Endothelial cell of umbilical vein (primary cell): ENCODE data around the gene TAF15. TPM values are rescaled to one million over a fixed set of nuclear protein-coding genes. Genes with fewer than 3 reads are reported as not detected.

Source experiments
- BruUV-seq: library from RNA; stranded (reverse); fragments of 400-500 nt; replicated peaks from 2 replicates; lab custom pipeline; 2021; lab: Mats Ljungman, UMichigan
- CTCF ChIA-PET: fragments of 300-600, 350-600 bp; sonication (Branson Sonifier 250); formaldehyde crosslinking; loops from one replicate; lab custom pipeline; 2021; ENCODE audit warnings: antibody characterized with exemption, inconsistent platforms; lab: Charles Lee
- POLR2A ChIA-PET: fragments of 300-600, 350-600 bp; sonication (Branson Sonifier 250); formaldehyde crosslinking; loops from one replicate; lab custom pipeline; 2021; ENCODE audit warnings: antibody characterized with exemption, inconsistent platforms; lab: Charles Lee
- DNase-seq: peaks from one replicate; pipeline ENCODE4 v3.0.0-alpha.2; 2011; ENCODE audit warnings: low read depth, low spot score
- FAIRE-seq: peaks from 2 replicates; lab custom pipeline; 2011; peaks lifted over from hg19 to GRCh38; lab: Jason Lieb, UNC
- H2AFZ ChIP-seq: 2 replicates; pipeline ENCODE4 v1.6.0; 2012; ENCODE audit warnings: low read depth, low read length, control low read depth, inconsistent platforms
- H3K27ac ChIP-seq: 2 replicates; pipeline ENCODE4 v1.5.1; 2011; ENCODE audit warnings: low read depth, mild to moderate bottlenecking, control low read depth, low read length, moderate library complexity; ENCODE audit not compliant: insufficient read depth
- H3K27me3 ChIP-seq, 2 experiments: 2 replicates each; pipeline versions ENCODE4 v1.6.0 to v1.6.1; 2011; ENCODE audit warnings: low read length in 2 of 2, mixed read lengths in 1 of 2; ENCODE audit not compliant: control insufficient read depth in 2 of 2, insufficient read depth in 2 of 2
- H3K36me3 ChIP-seq, 2 experiments: 2 replicates in 1 of 2; 3 replicates in 1 of 2; pipeline ENCODE4 v1.5.1; 2011; ENCODE audit warnings: low read length in 2 of 2, mild to moderate bottlenecking in 1 of 2, moderate library complexity in 1 of 2; ENCODE audit not compliant: control insufficient read depth in 2 of 2, insufficient read depth in 2 of 2; ENCODE audit errors: extremely low read depth in 1 of 2
- H3K4me1 ChIP-seq: 3 replicates; pipeline ENCODE4 v1.5.1; 2011; ENCODE audit warnings: mild to moderate bottlenecking, low read length; ENCODE audit not compliant: control insufficient read depth, insufficient read depth; ENCODE audit errors: extremely low read depth
- H3K4me2 ChIP-seq: 2 replicates; pipeline ENCODE4 v1.6.1; 2011; ENCODE audit warnings: low read length, control low read depth, mixed read lengths; ENCODE audit not compliant: insufficient read depth
- H3K4me3 ChIP-seq, 3 experiments: fragments of 200-600 bp in 1 of 3; sonication (generic), shearing (Covaris generic) in 1 of 3; replicated peaks in 1 of 3; 2 replicates each; pipeline ENCODE4 v1.5.1; 2011 to 2016; ENCODE audit warnings: control low read depth in 3 of 3, low read length in 3 of 3, mild to moderate bottlenecking in 2 of 3, inconsistent platforms in 1 of 3, low read depth in 1 of 3, moderate library complexity in 1 of 3; ENCODE audit not compliant: insufficient read depth in 1 of 3
- H3K79me2 ChIP-seq: 2 replicates; pipeline ENCODE4 v1.6.0; 2012; ENCODE audit warnings: low read length, inconsistent platforms; ENCODE audit not compliant: control insufficient read depth, insufficient read depth
- H3K9ac ChIP-seq: replicated peaks from 2 replicates; pipeline ENCODE3; 2011; ENCODE audit warnings: low read length, control low read depth; ENCODE audit not compliant: insufficient read depth; ENCODE audit errors: extremely low read depth
- H3K9me1 ChIP-seq: replicated peaks from 3 replicates; pipeline ENCODE4 v1.6.0; 2011; ENCODE audit warnings: mild to moderate bottlenecking, low read length; ENCODE audit not compliant: control insufficient read depth, insufficient read depth; ENCODE audit errors: extremely low read depth
- H3K9me3 ChIP-seq: replicated peaks from 2 replicates; pipeline ENCODE4 v1.5.1; 2012; ENCODE audit warnings: low read length, inconsistent platforms; ENCODE audit not compliant: control insufficient read depth, insufficient read depth
- H4K20me1 ChIP-seq: replicated peaks from 2 replicates; pipeline ENCODE3; 2011; ENCODE audit warnings: mild to moderate bottlenecking, low read length; ENCODE audit not compliant: control insufficient read depth, insufficient read depth; ENCODE audit errors: extremely low read depth
- EZH2 ChIP-seq: IDR thresholded peaks from 2 replicates; pipeline ENCODE4 v1.6.1; 2012; ENCODE audit warnings: borderline replicate concordance, low read depth, mild to moderate bottlenecking, moderate library complexity, low read length, inconsistent platforms; ENCODE audit not compliant: severe bottlenecking
- FOS ChIP-seq: IDR thresholded peaks from 2 replicates; pipeline ENCODE4 v1.6.1; 2011; ENCODE audit warnings: mild to moderate bottlenecking, low read length, moderate library complexity, borderline replicate concordance; ENCODE audit not compliant: insufficient read depth
- GATA2 ChIP-seq: IDR thresholded peaks from 2 replicates; pipeline ENCODE4 v1.7.0; 2011; ENCODE audit warnings: low read depth, mild to moderate bottlenecking, moderate library complexity, mixed read lengths, low read length; ENCODE audit not compliant: insufficient read length, insufficient read depth
- JUN ChIP-seq: IDR thresholded peaks from 2 replicates; pipeline ENCODE4 v1.6.1; 2011; ENCODE audit warnings: borderline replicate concordance, low read depth; ENCODE audit not compliant: insufficient read length, insufficient read depth
- MYC ChIP-seq: IDR thresholded peaks from one replicate; pipeline ENCODE4 v1.6.1; 2011; ENCODE audit warnings: mild to moderate bottlenecking, low read depth, low read length
- POLR2A ChIP-seq: IDR thresholded peaks from 2 replicates; pipeline ENCODE4 v1.6.1; 2012; ENCODE audit warnings: low read depth, mild to moderate bottlenecking, control low read depth, low read length
- POLR2AphosphoS5 ChIP-seq: IDR thresholded peaks from 2 replicates; pipeline ENCODE4 v1.6.1; 2012; ENCODE audit warnings: low read depth, mild to moderate bottlenecking, control low read depth, low read length, moderate library complexity; ENCODE audit not compliant: insufficient read depth
- dilution Hi-C: fragments of 300-500 bp; cut with MboI; formaldehyde crosslinking; loops from one replicate; pipeline ENCODE4 v1.15.0; 2019; ENCODE audit warnings: low sequenced_read_pairs; ENCODE audit not compliant: extremely low pct_ligation_motif_present
- intact Hi-C: fragments of 100-400 bp; cut with micrococcal nuclease; formaldehyde crosslinking; loops from one replicate; pipeline ENCODE4 v1.10.0; 2022
- polyA plus RNA-seq, 4 experiments: library from polyadenylated mRNA; depleted of rRNA in 3 of 4; stranded (reverse) in 3 of 4; unstranded in 1 of 4; fragments of >200 nt; gene quantifications; 2 replicates each; pipeline versions ENCODE4 v1.2.1 to v1.2.3, GENCODE V29; 2011 to 2012; ENCODE audit warnings: missing spikeins in 1 of 4
- total RNA-seq: library from RNA; stranded (reverse); gene quantifications from 2 replicates; pipeline ENCODE4 v1.2.3, GENCODE V29; 2021
- TF ChIP-seq, protein P1 (sequence below): IDR thresholded peaks from 2 replicates; pipeline ENCODE4 v1.6.1; 2011; ENCODE audit not compliant: insufficient read depth, insufficient read length
- TF ChIP-seq, protein P2 (sequence below), 2 donors: IDR thresholded peaks; 1 replicate in 1 of 2; 2 replicates in 1 of 2; pipeline ENCODE4 v1.5.1; 2011; ENCODE audit warnings: low read length in 2 of 2, mild to moderate bottlenecking in 2 of 2, moderate library complexity in 2 of 2, control low read depth in 1 of 2, inconsistent platforms in 1 of 2, low read depth in 1 of 2; ENCODE audit not compliant: insufficient read depth in 1 of 2; ENCODE audit errors: extremely low read depth in 1 of 2

TAF15 gene
- total and polyA plus RNA-seq, 2 donors (not counting 3 experiments of a cell fraction or from before 2014, with no cell fraction given): 59.4 to 247 TPM

- BruUV-seq: no TSS peak
- TF ChIP-seq, protein P1, sequence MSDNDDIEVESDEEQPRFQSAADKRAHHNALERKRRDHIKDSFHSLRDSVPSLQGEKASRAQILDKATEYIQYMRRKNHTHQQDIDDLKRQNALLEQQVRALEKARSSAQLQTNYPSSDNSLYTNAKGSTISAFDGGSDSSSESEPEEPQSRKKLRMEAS: no peak
- TF ChIP-seq POLR2A (no peak), POLR2AphosphoS5 (no peak), JUN (no peak), EZH2 (no peak), FOS (no peak), GATA2 (no peak), MYC (no peak)
- TF ChIP-seq, protein P2, sequence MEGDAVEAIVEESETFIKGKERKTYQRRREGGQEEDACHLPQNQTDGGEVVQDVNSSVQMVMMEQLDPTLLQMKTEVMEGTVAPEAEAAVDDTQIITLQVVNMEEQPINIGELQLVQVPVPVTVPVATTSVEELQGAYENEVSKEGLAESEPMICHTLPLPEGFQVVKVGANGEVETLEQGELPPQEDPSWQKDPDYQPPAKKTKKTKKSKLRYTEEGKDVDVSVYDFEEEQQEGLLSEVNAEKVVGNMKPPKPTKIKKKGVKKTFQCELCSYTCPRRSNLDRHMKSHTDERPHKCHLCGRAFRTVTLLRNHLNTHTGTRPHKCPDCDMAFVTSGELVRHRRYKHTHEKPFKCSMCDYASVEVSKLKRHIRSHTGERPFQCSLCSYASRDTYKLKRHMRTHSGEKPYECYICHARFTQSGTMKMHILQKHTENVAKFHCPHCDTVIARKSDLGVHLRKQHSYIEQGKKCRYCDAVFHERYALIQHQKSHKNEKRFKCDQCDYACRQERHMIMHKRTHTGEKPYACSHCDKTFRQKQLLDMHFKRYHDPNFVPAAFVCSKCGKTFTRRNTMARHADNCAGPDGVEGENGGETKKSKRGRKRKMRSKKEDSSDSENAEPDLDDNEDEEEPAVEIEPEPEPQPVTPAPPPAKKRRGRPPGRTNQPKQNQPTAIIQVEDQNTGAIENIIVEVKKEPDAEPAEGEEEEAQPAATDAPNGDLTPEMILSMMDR (IDR thresholded peaks at IDR 0.05; ENCODE audit: extremely low read depth in 1 of 2, insufficient read depth in 1 of 2, low read depth in 1 of 2, low read length in 2 of 2): no peak
- no peaks in the 10 kb centered on the region for H4K20me1 ChIP-seq
- no peaks in the 10 kb centered on the region for H3K36me3 ChIP-seq
- DNase-seq (no peak), FAIRE-seq (no peak)
- no peak overlapping the region for H3K9ac ChIP-seq
- dilution Hi-C loops: no loop called here
- no peak overlapping the region for H3K27ac ChIP-seq
- ChIA-PET CTCF (interaction anchor here (0.8 to 5.3 kb wide), 4 partner anchors 9 to 26 kb away, joined by 3 to 34 read pairs (median 8); no protein-coding TSS in a partner anchor), POLR2A (no interaction called here)
- H3K9me3 ChIP-seq: no peaks in the 10 kb centered on the region
- intact Hi-C loops: no loop called here
- no peaks in the 10 kb centered on the region for H3K9me1 ChIP-seq
- no peaks in the 10 kb centered on the region for H3K79me2 ChIP-seq
- H3K4me3 ChIP-seq: no peak overlapping the region
- H2AFZ ChIP-seq: no peak overlapping the region
- no peak overlapping the region for H3K4me2 ChIP-seq
- peaks cover 5 to 7% of the 10 kb centered on the region in 2 experiments for H3K27me3 ChIP-seq
- peaks cover 5% of the 10 kb centered on the region for H3K4me1 ChIP-seq
Measured at GRCh38 chr17:35775583-35775982, 33.7 kb upstream of the TAF15 start.
